SK-N-SH (cell line): Measurements from ENCODE around the gene NUDT7. TPM values are rescaled to one million over a fixed set of nuclear protein-coding genes. Genes with fewer than 3 reads are reported as not detected.
A peak's percentile ranks its signal among the peaks of the same experiment; 100 is the strongest.

Experiments used
- CTCF ChIA-PET: fragments of 300-600, 350-600 bp; formaldehyde crosslinking; extraction: SDS; loops from one replicate; lab custom pipeline; 2021; lab: Yijun Ruan, JAX
- POLR2A ChIA-PET: fragments of 350-600 bp; sonication (Branson Sonifier 250); formaldehyde crosslinking; extraction: SDS; loops from one replicate; lab custom pipeline; 2020; ENCODE audit warnings: antibody characterized with exemption, inconsistent platforms; lab: Yijun Ruan, JAX
- DNase-seq: peaks from one replicate; pipeline ENCODE4 v3.0.0; 2012
- H2AFZ ChIP-seq: fragments of 200-600 bp; sonication (generic); 2 replicates; pipeline ENCODE4 v1.8.1; 2016; ENCODE audit warnings: antibody characterized with exemption, mild to moderate bottlenecking, low read depth
- H3F3A ChIP-seq: fragments of 200-600 bp; sonication (generic); replicated peaks from 2 replicates; pipeline ENCODE3; 2016; ENCODE audit warnings: antibody characterized with exemption, mild to moderate bottlenecking; ENCODE audit not compliant: insufficient read depth
- H3K27ac ChIP-seq, 2 experiments: fragments of 200-500 bp in 1 of 2; fragments of 200-600 bp in 1 of 2; sonication (Bioruptor generic) in 1 of 2; sonication (generic), shearing (Covaris generic) in 1 of 2; 2 replicates each; pipeline versions ENCODE4 v1.5.1 to v1.6.1; 2014 to 2016; ENCODE audit warnings: low read depth in 2 of 2, inconsistent platforms in 1 of 2, low read length in 1 of 2, mild to moderate bottlenecking in 1 of 2, mixed read lengths in 1 of 2
- H3K27me3 ChIP-seq: fragments of 200-600 bp; sonication (generic), shearing (Covaris generic); 2 replicates; pipeline ENCODE4 v1.6.1; 2016; ENCODE audit warnings: mixed run types; ENCODE audit not compliant: insufficient read depth
- H3K36me3 ChIP-seq, 2 experiments: fragments of 200-500 bp in 1 of 2; fragments of 200-600 bp in 1 of 2; sonication (Bioruptor generic) in 1 of 2; sonication (generic) in 1 of 2; replicated peaks in 1 of 2; 2 replicates each; pipeline versions ENCODE3 to v1.5.1; 2014 to 2016; ENCODE audit warnings: low read length in 1 of 2, mild to moderate bottlenecking in 1 of 2; ENCODE audit not compliant: insufficient read depth in 2 of 2, control insufficient read depth in 1 of 2
- H3K4me1 ChIP-seq, 2 experiments: fragments of 200-500 bp in 1 of 2; fragments of 200-600 bp in 1 of 2; sonication (Bioruptor generic) in 1 of 2; sonication (generic), shearing (Covaris generic) in 1 of 2; 2 replicates each; pipeline versions ENCODE4 v1.5.1 to v1.6.1; 2014 to 2016; ENCODE audit warnings: low read depth in 1 of 2, low read length in 1 of 2, mixed run types in 1 of 2; ENCODE audit not compliant: insufficient read depth in 2 of 2, control insufficient read depth in 1 of 2
- H3K4me2 ChIP-seq: fragments of 200-600 bp; sonication (generic), shearing (Covaris generic); 2 replicates; pipeline ENCODE4 v1.6.1; 2017; ENCODE audit warnings: mixed run types
- H3K4me3 ChIP-seq, 2 experiments: fragments of 200-500 bp in 1 of 2; fragments of 200-600 bp in 1 of 2; sonication (Bioruptor generic) in 1 of 2; sonication (generic), shearing (Covaris generic) in 1 of 2; 2 replicates each; pipeline versions ENCODE4 v1.5.1 to v1.8.1; 2014 to 2016; ENCODE audit warnings: low read depth in 2 of 2, inconsistent platforms in 1 of 2, low read length in 1 of 2, mild to moderate bottlenecking in 1 of 2, mixed read lengths in 1 of 2, moderate library complexity in 1 of 2
- H3K79me2 ChIP-seq: fragments of 200-600 bp; sonication (generic); 2 replicates; pipeline ENCODE4 v1.8.1; 2017; ENCODE audit warnings: mild to moderate bottlenecking; ENCODE audit not compliant: insufficient read depth
- H3K9ac ChIP-seq: fragments of 200-600 bp; sonication (generic); 2 replicates; pipeline ENCODE4 v1.6.1; 2017; ENCODE audit warnings: mixed run types
- H3K9me2 ChIP-seq: fragments of 200-600 bp; sonication (generic); 2 replicates; pipeline ENCODE4 v1.6.1; 2017; ENCODE audit warnings: mixed run types
- H3K9me3 ChIP-seq: fragments of 200-600 bp; sonication (generic); 2 replicates; pipeline ENCODE4 v1.6.1; 2017; ENCODE audit warnings: mixed run types, mild to moderate bottlenecking, moderate library complexity
- H4K20me1 ChIP-seq: fragments of 200-600 bp; sonication (generic); 2 replicates; pipeline ENCODE4 v1.6.1; 2017; ENCODE audit warnings: mild to moderate bottlenecking, mixed run types; ENCODE audit not compliant: insufficient read depth
- ELF1 ChIP-seq: IDR thresholded peaks from 2 replicates; pipeline ENCODE4 v1.4.0; 2012
- EZH2phosphoT487 ChIP-seq: fragments of 200-600 bp; sonication (generic); IDR thresholded peaks from 2 replicates; pipeline ENCODE4 v1.6.1; 2017; ENCODE audit warnings: low read depth, mixed run types, mild to moderate bottlenecking, antibody characterized with exemption, moderate library complexity, borderline replicate concordance
- FOXJ3 ChIP-seq: sonication (generic); formaldehyde crosslinking; IDR thresholded peaks from 2 replicates; pipeline ENCODE4 v1.5.1; 2020; ENCODE audit warnings: mild to moderate bottlenecking, missing genetic modification reagents
- GABPA ChIP-seq: IDR thresholded peaks from 2 replicates; pipeline ENCODE4 v1.4.0; 2012; ENCODE audit warnings: low read depth, mild to moderate bottlenecking
- GATA2 ChIP-seq: sonication (generic); formaldehyde crosslinking; IDR thresholded peaks from 2 replicates; pipeline ENCODE4 v1.5.0; 2020; ENCODE audit warnings: mild to moderate bottlenecking, missing genetic modification reagents
- JUND ChIP-seq: IDR thresholded peaks from 2 replicates; pipeline ENCODE4 v1.4.0; 2012
- MEF2A ChIP-seq: IDR thresholded peaks from 2 replicates; pipeline ENCODE4 v1.4.0; 2012; ENCODE audit warnings: low read depth, borderline replicate concordance
- NFIC ChIP-seq: IDR thresholded peaks from 2 replicates; pipeline ENCODE4 v1.4.0; 2012; ENCODE audit warnings: borderline replicate concordance
- NRF1 ChIP-seq: IDR thresholded peaks from 2 replicates; pipeline ENCODE4 v1.6.1; 2012; ENCODE audit warnings: low read depth, mild to moderate bottlenecking, low read length
- RAD21 ChIP-seq: IDR thresholded peaks from 2 replicates; pipeline ENCODE4 v1.6.1; 2012; ENCODE audit warnings: mild to moderate bottlenecking, low read length
- RCOR1 ChIP-seq: fragments of 150-350 bp; IDR thresholded peaks from 2 replicates; pipeline ENCODE4 v1.6.1; 2017; ENCODE audit warnings: antibody characterized with exemption, low read length
- RFX5 ChIP-seq: IDR thresholded peaks from 2 replicates; pipeline ENCODE4 v1.6.1; 2012; ENCODE audit warnings: mild to moderate bottlenecking, improper control_type of control experiment, low read length
- RXRA ChIP-seq: IDR thresholded peaks from 2 replicates; pipeline ENCODE4 v1.4.0; 2012; ENCODE audit warnings: low read depth, mild to moderate bottlenecking, borderline replicate concordance
- SMC3 ChIP-seq: IDR thresholded peaks from 2 replicates; pipeline ENCODE4 v1.6.1; 2012; ENCODE audit warnings: low read depth, low read length, improper control_type of control experiment
- USF1 ChIP-seq: IDR thresholded peaks from 2 replicates; pipeline ENCODE4 v1.4.0; 2012; ENCODE audit warnings: low read depth, borderline replicate concordance
- YY1 ChIP-seq: IDR thresholded peaks from 2 replicates; pipeline ENCODE4 v1.4.0; 2012; ENCODE audit warnings: low read depth, mild to moderate bottlenecking
- WGBS: methylation state at CpG from one replicate; pipeline ENCODE4 v1.1.6; 2017; ENCODE audit warnings: low lambda C conversion rate; 5-methylcytosine and 5-hydroxymethylcytosine counted together
- polyA plus RNA-seq, 3 experiments: library from polyadenylated mRNA; depleted of rRNA; stranded (reverse); fragments of >200 nt; gene quantifications; 2 replicates each; pipeline ENCODE4 v1.2.3, GENCODE V29; 2012
- TF ChIP-seq, protein P1 (sequence below): IDR thresholded peaks from 2 replicates; pipeline ENCODE4 v1.4.0; 2012; ENCODE audit warnings: low read depth
- TF ChIP-seq, protein P2 (sequence below): fragments of 150-350 bp; IDR thresholded peaks from 2 replicates; pipeline ENCODE4 v1.6.1; 2016; ENCODE audit warnings: mild to moderate bottlenecking, low read depth, low read length

NUDT7 gene
- polyA plus RNA-seq, 1 of the 3 experiments (the other 2 are of a cell fraction): 11.4 TPM

- WGBS: 61% methylated on average over 4 of the region's 4 CpGs
- Histone ChIP-seq H3K36me3 (no peaks in the 10 kb centered on the region), H3K79me2 (no peaks in the 10 kb centered on the region), H3K9me2 (no peaks in the 10 kb centered on the region), H3K4me2 (no peak overlapping the region), H3K9ac (no peak overlapping the region), H3F3A (no peaks in the 10 kb centered on the region), H3K27me3 (no peaks in the 10 kb centered on the region; the same call in 1 of the 2 replicates), H4K20me1 (no peaks in the 10 kb centered on the region), H3K27ac (no peak overlapping the region), H3K4me3 (no peak overlapping the region), H3K9me3 (no peaks in the 10 kb centered on the region), H3K4me1 (peaks cover 0 to 5% of the 10 kb centered on the region in 2 experiments; a peak in 2 of 4 replicates), H2AFZ (no peak overlapping the region)
- POLR2A ChIA-PET: interaction anchor here (0.6 to 0.9 kb wide), 2 partner anchors 38 to 288 kb away, joined by 3 to 4 read pairs; partner anchors contain the start of gene NUDT7
- DNase-seq: peak; percentile 59
- TF ChIP-seq EZH2phosphoT487 (no peak), RCOR1 (no peak), NRF1 (no peak), RAD21 (no peak; the same call in 1 of the 2 replicates), GATA2 (CRISPR knock-in tag) (no peak), JUND (no peak), SMC3 (no peak), RXRA (no peak)
- TF ChIP-seq, protein P1, sequence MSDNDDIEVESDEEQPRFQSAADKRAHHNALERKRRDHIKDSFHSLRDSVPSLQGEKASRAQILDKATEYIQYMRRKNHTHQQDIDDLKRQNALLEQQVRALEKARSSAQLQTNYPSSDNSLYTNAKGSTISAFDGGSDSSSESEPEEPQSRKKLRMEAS: no peak
- CTCF ChIA-PET: interaction anchor here (1.2 to 1.5 kb wide), 5 partner anchors 8 to 319 kb away, joined by 3 to 8 read pairs (median 5); no protein-coding TSS in a partner anchor
Measured at GRCh38 chr16:77684181-77684526, 38.2 kb upstream of the NUDT7 start.

DNA sequence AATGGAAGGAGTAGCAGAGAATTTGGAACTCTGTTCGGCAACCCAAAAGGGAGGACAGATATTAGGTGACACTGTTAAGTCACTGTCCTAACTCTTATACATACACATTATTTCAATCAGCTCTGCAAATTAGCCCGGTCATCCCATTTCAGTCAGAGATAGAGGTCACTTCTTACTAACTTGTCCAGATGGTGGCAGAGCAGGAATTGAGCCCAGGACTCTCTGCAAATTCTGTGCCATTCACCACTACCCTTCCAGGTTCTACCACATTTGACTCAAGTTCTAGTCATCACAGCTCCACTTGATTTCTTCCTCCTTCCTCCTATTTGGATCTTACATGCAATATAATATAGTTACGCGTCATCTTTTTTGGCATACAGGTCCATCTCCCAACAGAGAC, 35.9 kb upstream of the NUDT7 start:
- H3K79me2 ChIP-seq: no peaks in the 10 kb centered on the region
- H3K27ac ChIP-seq: no peak overlapping the region
- no peak overlapping the region for H3K4me2 ChIP-seq
- H3K4me3 ChIP-seq: no peak overlapping the region
- H3K36me3 ChIP-seq: no peaks in the 10 kb centered on the region
- no peak overlapping the region for H3K9ac ChIP-seq
- TF ChIP-seq NRF1 (no peak), FOXJ3 (no peak), GABPA (no peak)
- H3K9me2 ChIP-seq: no peaks in the 10 kb centered on the region
- no peak overlapping the region for H2AFZ ChIP-seq
- no peak for DNase-seq
- H3K9me3 ChIP-seq: no peaks in the 10 kb centered on the region
- H3F3A ChIP-seq: no peaks in the 10 kb centered on the region
- H3K27me3 ChIP-seq: no peaks in the 10 kb centered on the region; the same call in 1 of the 2 replicates
- H4K20me1 ChIP-seq: no peaks in the 10 kb centered on the region
- ChIA-PET CTCF (interaction anchor here (0.8 to 1.4 kb wide), 2 partner anchors 82 to 231 kb away, joined by 3 read pairs; no protein-coding TSS in a partner anchor), POLR2A (no interaction called here)
- H3K4me1 ChIP-seq: peaks cover 0 to 5% of the 10 kb centered on the region in 2 experiments; a peak in 2 of 4 replicates
- WGBS: 65% methylated on average over 4 of the region's 4 CpGs

GRCh38 chr16:77689971-77690370, 32.3 kb upstream of the NUDT7 start:
- no peaks in the 10 kb centered on the region for H3K9me3 ChIP-seq
- no peaks in the 10 kb centered on the region for H3F3A ChIP-seq
- H3K36me3 ChIP-seq: no peaks in the 10 kb centered on the region
- WGBS: 46% methylated on average over 5 of the region's 5 CpGs
- no peak overlapping the region for H2AFZ ChIP-seq
- ChIA-PET CTCF (no interaction called here), POLR2A (no interaction called here)
- H3K9me2 ChIP-seq: no peaks in the 10 kb centered on the region
- H3K27me3 ChIP-seq: no peaks in the 10 kb centered on the region; the same call in 1 of the 2 replicates
- no peak for TF ChIP-seq MEF2A
- no peak for TF ChIP-seq SMC3
- no peak for TF ChIP-seq EZH2phosphoT487
- TF ChIP-seq FOXJ3: no peak
- TF ChIP-seq, protein P2, sequence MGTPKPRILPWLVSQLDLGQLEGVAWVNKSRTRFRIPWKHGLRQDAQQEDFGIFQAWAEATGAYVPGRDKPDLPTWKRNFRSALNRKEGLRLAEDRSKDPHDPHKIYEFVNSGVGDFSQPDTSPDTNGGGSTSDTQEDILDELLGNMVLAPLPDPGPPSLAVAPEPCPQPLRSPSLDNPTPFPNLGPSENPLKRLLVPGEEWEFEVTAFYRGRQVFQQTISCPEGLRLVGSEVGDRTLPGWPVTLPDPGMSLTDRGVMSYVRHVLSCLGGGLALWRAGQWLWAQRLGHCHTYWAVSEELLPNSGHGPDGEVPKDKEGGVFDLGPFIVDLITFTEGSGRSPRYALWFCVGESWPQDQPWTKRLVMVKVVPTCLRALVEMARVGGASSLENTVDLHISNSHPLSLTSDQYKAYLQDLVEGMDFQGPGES: no peak
- no peak for TF ChIP-seq ELF1
- no peak for TF ChIP-seq RFX5
- TF ChIP-seq YY1: no peak
- no peak for TF ChIP-seq RXRA
- no peak for TF ChIP-seq USF1
- no peak for TF ChIP-seq NFIC
- no peak overlapping the region for H3K9ac ChIP-seq
- no peaks in the 10 kb centered on the region for H4K20me1 ChIP-seq
- H3K27ac ChIP-seq: no peak overlapping the region
- H3K4me2 ChIP-seq: no peak overlapping the region
- H3K4me3 ChIP-seq: no peak overlapping the region
- no peak for DNase-seq
- H3K4me1 ChIP-seq: no peaks in the 10 kb centered on the region
- H3K79me2 ChIP-seq: no peaks in the 10 kb centered on the region
